RWPE1 (cell line): ENCODE data around the gene NAGPA.

Experiments used
- CTCF ChIA-PET: fragments of 350-600 bp; sonication (Branson Sonifier 250); formaldehyde crosslinking; extraction: SDS; loops from one replicate; lab custom pipeline; 2021; lab: Yijun Ruan, JAX
- POLR2A ChIA-PET: fragments of 400-600 bp; formaldehyde crosslinking; extraction: SDS; loops from one replicate; lab custom pipeline; 2020; ENCODE audit warnings: antibody characterized with exemption; ENCODE audit not compliant: low non-redundant PET; lab: Yijun Ruan, JAX
- DNase-seq: peaks from one replicate; pipeline ENCODE4 v3.0.0; 2012; ENCODE audit warnings: low spot score
- H3K27ac ChIP-seq: fragments of 450-650 bp; 2 replicates; pipeline ENCODE4 v1.5.1; 2017
- TF ChIP-seq, protein P1 (sequence below): fragments of 450-650 bp; conservative IDR thresholded peaks from 2 replicates; pipeline ENCODE4 v1.5.1; 2017; ENCODE audit warnings: low read depth, mild to moderate bottlenecking

NAGPA gene

DNA sequence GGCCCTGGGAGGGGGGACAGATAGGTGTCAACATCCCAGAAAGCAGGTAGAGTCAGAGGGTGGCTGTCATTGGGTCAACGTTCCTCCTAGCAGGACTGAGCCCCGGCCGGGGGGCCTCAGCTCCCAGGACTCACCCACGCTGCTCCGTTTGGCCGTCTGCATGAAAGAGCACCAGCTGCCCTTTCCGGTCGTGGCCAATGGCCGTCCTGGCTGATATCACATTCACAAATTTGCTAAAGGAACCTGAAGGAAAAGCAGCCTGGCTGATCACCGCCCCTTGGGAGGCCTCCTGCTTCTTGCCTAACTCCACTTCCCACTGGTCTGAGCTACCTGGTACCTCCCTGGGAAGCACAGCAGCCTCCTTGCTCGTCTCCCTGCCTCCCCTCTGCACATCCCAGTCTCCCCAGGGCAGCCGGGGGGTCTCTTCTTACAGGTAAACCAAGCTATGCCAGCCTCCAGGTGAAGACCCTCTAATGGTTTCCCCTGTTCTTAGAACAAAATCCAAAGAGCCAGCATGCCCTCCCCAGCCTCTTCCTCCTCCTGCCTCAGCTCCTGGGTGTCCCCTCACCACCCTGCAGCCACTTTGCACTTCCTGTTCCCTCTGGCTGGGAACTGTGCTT, 3.4 kb downstream of the NAGPA start:
- TF ChIP-seq, protein P1, sequence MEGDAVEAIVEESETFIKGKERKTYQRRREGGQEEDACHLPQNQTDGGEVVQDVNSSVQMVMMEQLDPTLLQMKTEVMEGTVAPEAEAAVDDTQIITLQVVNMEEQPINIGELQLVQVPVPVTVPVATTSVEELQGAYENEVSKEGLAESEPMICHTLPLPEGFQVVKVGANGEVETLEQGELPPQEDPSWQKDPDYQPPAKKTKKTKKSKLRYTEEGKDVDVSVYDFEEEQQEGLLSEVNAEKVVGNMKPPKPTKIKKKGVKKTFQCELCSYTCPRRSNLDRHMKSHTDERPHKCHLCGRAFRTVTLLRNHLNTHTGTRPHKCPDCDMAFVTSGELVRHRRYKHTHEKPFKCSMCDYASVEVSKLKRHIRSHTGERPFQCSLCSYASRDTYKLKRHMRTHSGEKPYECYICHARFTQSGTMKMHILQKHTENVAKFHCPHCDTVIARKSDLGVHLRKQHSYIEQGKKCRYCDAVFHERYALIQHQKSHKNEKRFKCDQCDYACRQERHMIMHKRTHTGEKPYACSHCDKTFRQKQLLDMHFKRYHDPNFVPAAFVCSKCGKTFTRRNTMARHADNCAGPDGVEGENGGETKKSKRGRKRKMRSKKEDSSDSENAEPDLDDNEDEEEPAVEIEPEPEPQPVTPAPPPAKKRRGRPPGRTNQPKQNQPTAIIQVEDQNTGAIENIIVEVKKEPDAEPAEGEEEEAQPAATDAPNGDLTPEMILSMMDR, result no peak
- ChIA-PET POLR2A (no interaction called here), CTCF (no interaction called here)
- no peak for DNase-seq
- H3K27ac ChIP-seq, result no peak overlapping the region; the same call in 1 of the 2 replicates

DNA sequence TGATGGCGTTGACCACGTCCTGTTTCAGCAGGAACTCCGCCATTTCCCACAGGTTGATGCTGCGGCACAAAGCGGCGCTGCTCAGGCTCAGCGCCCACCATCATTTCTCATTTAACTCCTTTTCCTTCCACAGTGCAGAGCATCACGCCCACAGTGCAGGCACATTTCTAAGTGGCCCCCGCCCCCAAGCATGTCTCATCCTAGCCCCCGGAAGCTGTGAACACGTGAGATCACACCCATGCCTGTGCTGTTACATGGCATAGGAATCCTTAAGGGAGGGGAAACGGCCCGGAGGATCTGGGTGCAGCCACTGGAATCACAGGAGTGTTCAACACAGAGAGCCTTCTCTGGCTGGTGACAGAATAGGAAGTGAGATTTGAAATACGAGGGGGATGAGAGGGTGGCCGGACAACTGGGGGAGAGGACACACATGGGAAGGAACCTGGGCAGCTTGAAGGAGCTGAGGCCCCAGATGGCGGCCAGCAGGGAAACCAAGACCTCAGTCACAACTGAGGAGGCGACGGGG, 4.7 kb downstream of the NAGPA start:
- H3K27ac ChIP-seq, result no peak overlapping the region; the same call in 1 of the 2 replicates
- TF ChIP-seq, protein P1, result no peak
- DNase-seq, result no peak
- ChIA-PET CTCF (no interaction called here), POLR2A (no interaction called here)

DNA sequence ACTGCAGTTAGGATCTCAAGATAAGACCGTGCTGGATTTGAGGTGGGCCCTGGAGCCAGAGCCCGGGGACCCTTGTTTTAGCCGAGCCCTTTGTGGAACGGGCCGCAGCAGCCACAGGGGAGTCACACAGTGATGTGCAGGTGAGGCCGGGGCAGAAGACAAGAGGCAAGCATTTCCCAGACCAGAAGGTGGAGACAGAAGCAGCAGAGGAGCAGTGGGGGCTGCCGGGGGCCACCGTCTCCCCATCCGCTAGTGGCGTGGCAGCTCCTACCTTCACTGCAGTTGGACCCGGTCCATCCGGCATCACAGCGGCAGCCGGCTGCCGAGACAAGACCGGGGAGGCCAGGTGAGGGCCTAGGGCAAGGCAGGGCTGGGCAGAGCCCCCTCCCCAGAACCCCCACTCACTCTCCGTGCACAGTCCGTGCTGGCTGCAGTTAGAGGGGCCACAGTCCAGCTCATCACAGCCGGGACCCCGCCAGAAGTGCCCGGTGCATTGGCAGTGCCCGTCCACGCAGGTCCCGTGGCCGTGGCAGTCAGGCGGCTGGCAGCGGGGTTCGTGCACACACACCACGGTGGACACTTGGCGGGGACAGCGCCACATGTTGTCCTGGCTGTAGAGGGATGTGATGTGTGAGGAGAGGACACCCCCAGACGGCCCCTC, 6.0 kb downstream of the NAGPA start:
- ChIA-PET POLR2A (no interaction called here), CTCF (no interaction called here)
- TF ChIP-seq, protein P1, result no peak
- H3K27ac ChIP-seq, result no peak overlapping the region
- DNase-seq, result no peak

DNA sequence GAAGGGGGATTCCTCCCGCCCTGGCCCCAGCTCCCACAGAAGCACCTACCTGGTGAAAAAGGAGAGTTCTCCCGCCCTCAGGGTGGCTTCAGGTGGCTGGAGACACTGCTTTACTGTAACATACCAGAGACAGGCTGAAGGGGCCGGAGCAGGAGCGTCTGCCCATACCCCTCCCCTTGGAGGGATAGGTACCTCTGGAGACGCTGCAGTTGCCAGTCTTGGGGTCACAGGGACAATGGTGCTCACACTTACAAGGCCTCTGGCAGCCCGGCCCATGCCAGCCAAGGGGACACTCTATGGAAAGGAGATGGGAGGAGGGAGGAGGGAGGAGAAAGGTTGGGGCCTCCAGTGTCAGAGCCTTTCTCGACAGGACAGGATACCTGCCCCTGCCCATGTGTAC, 6.6 kb downstream of the NAGPA start:
- POLR2A ChIA-PET, result no interaction called here
- CTCF ChIA-PET, result no interaction called here
- TF ChIP-seq, protein P1, result no peak
- no peak overlapping the region for H3K27ac ChIP-seq
- no peak for DNase-seq

DNA sequence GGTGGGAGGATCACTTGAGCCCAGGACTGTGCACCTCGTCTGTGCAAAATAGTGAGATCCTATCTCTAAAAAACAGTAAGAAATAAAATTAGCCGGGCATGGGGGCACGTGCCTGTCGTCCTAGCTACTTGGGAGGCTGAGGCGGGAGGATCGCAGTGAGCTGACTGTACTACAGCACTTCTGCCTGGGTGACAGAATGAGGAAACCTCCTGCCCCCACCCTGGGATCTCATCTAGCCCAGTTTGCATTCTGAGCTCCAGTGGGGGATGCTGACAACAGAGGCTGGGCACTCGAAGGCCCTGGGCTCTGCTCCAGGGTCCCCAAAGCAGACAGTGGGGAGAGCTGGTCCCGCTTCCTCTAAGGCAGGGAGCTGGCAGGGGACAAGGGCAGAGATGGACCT, 7.1 kb downstream of the NAGPA start:
- DNase-seq, result no peak
- POLR2A ChIA-PET, result no interaction called here
- CTCF ChIA-PET, result no interaction called here
- TF ChIP-seq, protein P1, result no peak
- H3K27ac ChIP-seq, result no peak overlapping the region

DNA sequence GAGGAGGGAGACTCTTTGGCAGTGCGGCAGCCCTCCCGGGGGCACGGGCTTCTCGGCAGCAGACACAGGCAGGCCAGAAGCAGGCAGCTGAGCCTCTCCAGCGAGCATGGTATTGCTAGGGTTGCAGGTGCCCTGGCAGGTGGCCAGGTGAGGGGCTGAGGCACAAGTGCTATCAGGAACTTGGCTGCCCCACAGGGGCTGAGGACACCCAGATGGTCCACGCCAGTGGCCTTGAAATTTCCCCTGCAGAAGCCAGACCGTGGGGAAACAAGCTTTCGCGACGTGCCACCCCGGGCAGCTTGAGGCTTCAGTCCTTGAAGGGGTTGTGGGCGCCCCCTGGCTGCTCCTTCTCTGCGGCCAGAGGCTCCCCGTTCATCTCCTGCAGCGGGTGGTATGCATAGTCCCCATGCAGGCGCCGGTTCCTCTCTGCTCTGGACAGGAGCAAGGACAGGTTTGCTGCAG, 8.5 kb downstream of the NAGPA start:
- ChIA-PET POLR2A (no interaction called here), CTCF (interaction anchor here (0.6 to 1.6 kb wide), 4 partner anchors 9 to 144 kb away, joined by 3 to 6 read pairs (median 4); partner anchors contain the start of gene NAGPA)
- no peak for DNase-seq
- no peak overlapping the region for H3K27ac ChIP-seq
- TF ChIP-seq, protein P1, result no peak
